ENCODE measurements around the gene RGPD3.
"Not testable (repeated sequence)": the region's sequence is repeated elsewhere in the genome, so short reads cannot be mapped to it uniquely, and the experiment has no call there.

RGPD3 gene

GRCh38 chr2:106479563-106479962 is 11.3 kb upstream of the RGPD3 start:
- DNase-seq = not testable (repeated sequence)

GRCh38 chr2:106477647-106478046 is 9.4 kb upstream of the RGPD3 start:
- DNase-seq = not testable (repeated sequence)

GRCh38 chr2:106470658-106471057 is 2.4 kb upstream of the RGPD3 start:
- peak; percentile 21 to 48 for DNase-seq

GRCh38 chr2:106467516-106467915 is 697 bp downstream of the RGPD3 start:
- DNase-seq = not testable (repeated sequence)

GRCh38 chr2:106461882-106462281 is 6.3 kb downstream of the RGPD3 start:
- DNase-seq = peak; percentile 2 to 3

- DNase-seq = not testable (repeated sequence)
These were observed 77.5 kb downstream of the RGPD3 start for GRCh38 chr2:106390680-106391079.

GRCh38 chr2:106388814-106389410 is 79.3 kb downstream of the RGPD3 start:
- DNase-seq = not testable (repeated sequence)

GRCh38 chr2:106384548-106384947 is 83.7 kb downstream of the RGPD3 start:
- not testable (repeated sequence) for DNase-seq

- DNase-seq = not testable (repeated sequence)
These were observed 86.3 kb downstream of the RGPD3 start for GRCh38 chr2:106381867-106382266.

GRCh38 chr2:106379567-106379966 is 88.6 kb downstream of the RGPD3 start:
- DNase-seq = not testable (repeated sequence)

- not testable (repeated sequence) for DNase-seq
These were observed 99.0 kb downstream of the RGPD3 start for GRCh38 chr2:106369182-106369581.

GRCh38 chr2:106366204-106366885 is 101.9 kb downstream of the RGPD3 start:
- no peak for DNase-seq

- no peak for DNase-seq
These were observed 104.4 kb downstream of the RGPD3 start for GRCh38 chr2:106363791-106364190.

GRCh38 chr2:106362789-106363188 is 105.4 kb downstream of the RGPD3 start:
- DNase-seq = no peak

- no peak for DNase-seq
These were observed 108.7 kb downstream of the RGPD3 start for GRCh38 chr2:106359512-106359911.

- DNase-seq = no peak
These were observed 109.7 kb downstream of the RGPD3 start for GRCh38 chr2:106358521-106358920.

- no peak for DNase-seq
These were observed 110.1 kb downstream of the RGPD3 start for GRCh38 chr2:106358081-106358480.

GRCh38 chr2:106356291-106356690 is 111.9 kb downstream of the RGPD3 start:
- DNase-seq = no peak

GRCh38 chr2:106353676-106354075 is 114.5 kb downstream of the RGPD3 start:
- DNase-seq = no peak

GRCh38 chr2:106350980-106351379 is 117.2 kb downstream of the RGPD3 start:
- no peak for DNase-seq

GRCh38 chr2:106344302-106344701 is 123.9 kb downstream of the RGPD3 start:
- DNase-seq = no peak

- no peak for DNase-seq
These were observed 124.9 kb downstream of the RGPD3 start for GRCh38 chr2:106343274-106343673.

GRCh38 chr2:106342831-106343251 is 125.4 kb downstream of the RGPD3 start:
- no peak for DNase-seq

- DNase-seq = no peak
These were observed 126.5 kb downstream of the RGPD3 start for GRCh38 chr2:106341666-106342065.

Measured in stimulated activated CD4-positive, alpha-beta T cell treated with anti-CD3 and anti-CD28 coated beads, Interleukin-2, amount 100 ng/mL, for 48 hours (primary cell).